GM10248 (cell line): ENCODE measurements around the gene ZNF423.

ENCODE experiments used
- CTCF ChIA-PET: fragments of 300-600 bp; sonication (Branson Sonifier 250); formaldehyde crosslinking; extraction: SDS; loops from one replicate; lab custom pipeline; 2021; ENCODE audit warnings: antibody characterized with exemption; lab: Yijun Ruan, JAX
- POLR2A ChIA-PET: fragments of 350-650 bp; sonication (Branson Sonifier 250); formaldehyde crosslinking; extraction: SDS; loops from one replicate; lab custom pipeline; 2020; ENCODE audit warnings: antibody characterized with exemption; lab: Yijun Ruan, JAX
- DNase-seq: peaks from one replicate; pipeline ENCODE4 v3.0.0; 2012; ENCODE audit errors: extremely low spot score
- TF ChIP-seq, protein P1 (sequence below): IDR thresholded peaks from 2 replicates; pipeline ENCODE4 v1.5.1; 2012; ENCODE audit warnings: mild to moderate bottlenecking, low read depth; ENCODE audit errors: extremely low read depth, missing control alignments, control extremely low read depth

The ZNF423 gene

DNA sequence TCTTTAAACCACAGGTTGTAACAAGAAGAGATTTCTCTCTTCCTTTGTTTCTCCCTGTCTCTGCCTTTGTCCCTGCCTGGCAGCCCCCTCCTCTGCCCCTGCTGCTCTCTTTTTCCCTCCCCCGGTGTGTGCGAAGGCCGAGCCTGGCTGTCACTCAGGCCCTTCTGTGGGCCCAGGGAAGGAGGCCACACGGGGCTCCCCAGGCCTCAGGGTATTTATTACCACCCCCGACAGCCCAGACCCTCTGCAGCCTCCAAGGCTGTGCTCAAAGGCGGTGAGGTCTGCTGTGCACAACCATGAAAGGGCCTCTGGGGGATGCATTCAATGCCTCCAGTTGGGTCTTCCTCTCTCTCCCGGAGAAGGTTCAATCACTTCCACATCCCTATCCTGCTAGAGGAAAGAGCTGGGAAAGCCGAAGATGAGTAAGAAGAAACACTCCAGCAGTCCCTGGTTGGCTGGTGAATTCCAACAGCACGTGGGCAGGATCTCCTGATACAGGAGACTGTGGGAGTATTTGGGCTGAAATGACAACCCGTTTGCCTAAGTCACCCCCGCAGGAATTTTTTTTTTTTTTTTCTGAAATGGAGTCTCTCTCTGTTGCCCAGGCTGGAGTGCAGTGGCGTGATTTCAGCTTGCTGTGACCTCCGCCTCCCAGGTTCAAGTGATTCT lies 34.2 kb downstream of the ZNF423 start:
- CTCF ChIA-PET: interaction anchor here (1.6 kb wide), 1 partner anchor 9 kb away, joined by 8 read pairs; no protein-coding TSS in a partner anchor
- POLR2A ChIA-PET: interaction anchor here (0.7 kb wide), 1 partner anchor 12 kb away, joined by 5 read pairs; no protein-coding TSS in a partner anchor
- TF ChIP-seq, protein P1, sequence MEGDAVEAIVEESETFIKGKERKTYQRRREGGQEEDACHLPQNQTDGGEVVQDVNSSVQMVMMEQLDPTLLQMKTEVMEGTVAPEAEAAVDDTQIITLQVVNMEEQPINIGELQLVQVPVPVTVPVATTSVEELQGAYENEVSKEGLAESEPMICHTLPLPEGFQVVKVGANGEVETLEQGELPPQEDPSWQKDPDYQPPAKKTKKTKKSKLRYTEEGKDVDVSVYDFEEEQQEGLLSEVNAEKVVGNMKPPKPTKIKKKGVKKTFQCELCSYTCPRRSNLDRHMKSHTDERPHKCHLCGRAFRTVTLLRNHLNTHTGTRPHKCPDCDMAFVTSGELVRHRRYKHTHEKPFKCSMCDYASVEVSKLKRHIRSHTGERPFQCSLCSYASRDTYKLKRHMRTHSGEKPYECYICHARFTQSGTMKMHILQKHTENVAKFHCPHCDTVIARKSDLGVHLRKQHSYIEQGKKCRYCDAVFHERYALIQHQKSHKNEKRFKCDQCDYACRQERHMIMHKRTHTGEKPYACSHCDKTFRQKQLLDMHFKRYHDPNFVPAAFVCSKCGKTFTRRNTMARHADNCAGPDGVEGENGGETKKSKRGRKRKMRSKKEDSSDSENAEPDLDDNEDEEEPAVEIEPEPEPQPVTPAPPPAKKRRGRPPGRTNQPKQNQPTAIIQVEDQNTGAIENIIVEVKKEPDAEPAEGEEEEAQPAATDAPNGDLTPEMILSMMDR: no peak

DNA sequence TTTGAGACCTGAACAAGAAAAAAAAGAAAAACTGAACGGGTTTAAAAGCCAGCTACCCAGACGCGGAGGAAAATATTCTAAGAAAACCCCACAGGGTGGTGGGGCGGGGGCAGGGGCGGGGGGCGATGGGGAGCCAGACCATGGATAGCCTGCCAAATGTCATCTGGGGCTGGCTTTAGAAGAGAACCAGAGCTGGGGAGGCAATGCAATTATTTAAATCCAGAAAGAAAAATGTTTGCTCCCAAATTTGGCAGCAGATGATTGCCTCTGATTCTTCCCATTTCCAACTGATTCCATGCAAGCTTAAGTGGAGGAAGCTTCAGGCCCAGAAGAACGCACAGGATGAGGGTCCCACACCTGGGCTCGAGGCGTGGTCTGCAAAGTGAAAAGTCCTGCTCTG lies 34.8 kb downstream of the ZNF423 start:
- DNase-seq: no peak
- POLR2A ChIA-PET: no interaction called here
- CTCF ChIA-PET: interaction anchor here (1.6 kb wide), 1 partner anchor 10 kb away, joined by 8 read pairs; no protein-coding TSS in a partner anchor

More for the DNA sequence above, 34.2 kb downstream of the ZNF423 start:
- DNase-seq: no peak

DNA sequence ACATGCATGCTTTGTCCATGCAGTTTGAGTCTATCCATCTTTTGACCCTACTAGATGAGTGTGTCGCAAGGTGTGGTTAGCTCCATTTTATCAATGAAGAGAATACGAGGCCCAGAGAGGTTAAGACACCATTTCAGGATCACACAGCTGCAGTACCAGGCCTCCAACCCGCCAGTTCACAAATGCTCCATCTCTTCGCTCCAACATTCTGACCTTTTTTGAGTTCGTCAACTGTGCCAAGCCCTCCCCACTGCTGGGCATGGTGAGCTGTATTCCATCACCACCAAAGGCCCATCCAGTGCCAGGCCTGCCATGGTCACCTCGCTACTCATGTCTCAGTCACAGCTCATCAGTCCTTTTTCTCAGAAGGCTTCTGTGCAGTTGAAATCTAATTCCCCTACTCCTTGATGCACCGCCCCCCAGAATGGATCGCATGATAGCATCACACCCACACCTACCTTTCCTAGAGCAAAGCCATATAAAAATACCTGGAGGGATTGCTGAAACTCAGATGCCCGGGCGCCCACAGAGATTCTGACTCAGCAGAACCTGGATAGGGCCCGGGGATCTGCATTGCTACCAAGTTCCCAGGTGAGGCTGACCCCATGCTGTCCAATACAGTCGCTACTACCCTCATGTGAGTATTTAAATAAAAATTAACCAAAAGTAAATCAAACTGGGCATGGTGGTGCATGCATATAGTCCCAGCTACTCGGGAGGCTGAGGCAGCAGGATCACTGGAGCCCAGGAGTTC lies 38.0 kb downstream of the ZNF423 start:
- ChIA-PET CTCF (no interaction called here), POLR2A (no interaction called here)
- no peak for DNase-seq
- TF ChIP-seq, protein P1: no peak

More for the DNA sequence above, 34.8 kb downstream of the ZNF423 start:
- TF ChIP-seq, protein P1: no peak

DNA sequence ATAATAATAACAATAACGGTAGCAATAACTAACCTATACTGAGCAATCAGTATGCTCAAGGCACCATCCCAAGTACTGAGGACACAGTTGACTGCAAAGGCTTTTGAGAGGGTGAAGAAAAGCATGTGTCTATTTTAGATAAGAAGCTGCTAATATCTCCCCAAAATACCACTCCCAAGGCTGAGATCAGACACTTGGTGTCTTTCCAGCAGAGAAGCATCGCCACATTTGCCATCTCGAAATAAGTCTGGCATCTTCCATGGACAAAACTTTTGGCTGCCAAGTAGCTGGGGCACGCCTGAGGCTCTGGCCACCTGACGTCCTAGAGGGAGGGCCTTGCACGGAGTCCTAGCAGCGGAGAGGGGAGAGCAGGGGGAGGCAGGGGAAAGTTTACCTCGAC lies 39.0 kb downstream of the ZNF423 start:
- CTCF ChIA-PET: interaction anchor here (2.0 kb wide), 1 partner anchor 21 kb away, joined by 4 read pairs; no protein-coding TSS in a partner anchor
- no peak for DNase-seq

DNA sequence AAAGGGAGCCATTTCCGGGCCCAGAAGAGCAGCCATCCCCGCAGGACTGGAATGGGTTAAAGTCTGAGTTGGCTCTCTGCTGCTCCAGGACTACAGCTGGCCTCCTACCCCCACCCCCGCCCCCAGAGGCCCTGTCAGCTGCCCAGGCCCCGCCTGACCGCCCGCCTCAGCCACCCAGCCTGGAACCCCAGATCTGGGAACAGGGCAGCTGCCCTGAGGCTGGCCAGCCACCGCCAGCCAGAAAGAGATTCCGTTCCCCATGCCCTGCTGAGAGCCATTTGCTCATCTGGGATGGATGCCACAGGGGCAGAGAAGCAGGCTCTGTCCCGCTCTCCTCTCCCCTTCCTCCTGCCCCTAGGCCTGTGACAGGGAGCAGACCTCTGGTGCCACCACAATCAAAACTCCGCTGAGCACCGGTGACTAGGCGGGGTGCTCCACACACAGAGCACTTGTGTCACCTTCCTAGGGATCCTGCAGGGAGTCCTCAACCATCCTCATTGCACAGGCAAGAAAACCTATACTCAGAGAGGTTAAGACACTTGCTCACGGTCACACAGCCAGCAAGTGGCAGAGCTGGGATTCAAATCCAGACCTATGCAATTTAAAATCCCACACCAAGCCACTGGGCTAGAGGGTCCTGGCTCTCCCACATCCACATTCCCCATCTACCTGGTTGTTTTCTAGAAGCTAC lies 44.1 kb downstream of the ZNF423 start:
- no peak for DNase-seq
- POLR2A ChIA-PET: no interaction called here
- TF ChIP-seq, protein P1: no peak
- CTCF ChIA-PET: interaction anchor here (1.6 kb wide), 1 partner anchor 45 kb away, joined by 4 read pairs; no protein-coding TSS in a partner anchor

More for the DNA sequence above, 39.0 kb downstream of the ZNF423 start:
- POLR2A ChIA-PET: no interaction called here
- TF ChIP-seq, protein P1: no peak

DNA sequence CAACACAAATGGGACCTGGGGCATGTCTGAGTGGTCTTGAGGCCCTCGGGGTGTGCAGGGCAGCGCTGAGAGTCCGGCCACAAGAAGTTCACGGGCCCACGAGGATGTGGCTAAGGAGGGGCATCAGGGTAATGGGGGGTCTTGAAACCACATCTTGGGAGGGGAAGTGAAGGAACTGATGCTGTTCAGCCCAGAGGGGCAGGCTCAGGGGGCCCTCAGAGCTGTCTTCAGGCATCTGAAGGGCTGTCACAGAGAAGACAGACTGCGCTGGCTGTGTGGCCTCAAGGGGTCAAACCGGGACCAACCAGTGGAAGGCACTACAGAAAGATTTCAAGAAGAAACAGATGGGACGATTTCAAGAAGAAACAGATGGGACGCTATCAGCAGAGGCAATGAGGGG lies 45.1 kb downstream of the ZNF423 start:
- CTCF ChIA-PET: no interaction called here
- no peak for DNase-seq
- TF ChIP-seq, protein P1: no peak
- POLR2A ChIA-PET: no interaction called here
